Stomach smooth muscle (tissue), 2 donors: ENCODE measurements around the gene RUFY3.

Source experiments
- H3K27ac ChIP-seq: one replicate; pipeline ENCODE4 v1.7.0; 2013; ENCODE audit warnings: mild to moderate bottlenecking, low read length, inconsistent platforms
- H3K27me3 ChIP-seq, 2 donors: one replicate each; pipeline ENCODE4 v1.7.0; 2013; ENCODE audit warnings: low read length in 2 of 2; ENCODE audit not compliant: insufficient read depth in 2 of 2, control insufficient read depth in 1 of 2
- H3K36me3 ChIP-seq, 2 donors: one replicate each; pipeline ENCODE4 v1.7.0; 2013; ENCODE audit warnings: low read length in 2 of 2; ENCODE audit not compliant: control insufficient read depth in 2 of 2, insufficient read depth in 2 of 2
- H3K4me1 ChIP-seq: one replicate; pipeline ENCODE4 v1.7.0; 2013; ENCODE audit warnings: low read length; ENCODE audit not compliant: control insufficient read depth, insufficient read depth
- H3K4me3 ChIP-seq, 2 donors: one replicate each; pipeline ENCODE4 v1.7.0; 2013; ENCODE audit warnings: low read length in 2 of 2
- H3K9ac ChIP-seq, 2 donors: one replicate each; pipeline ENCODE4 v1.7.0; 2013; ENCODE audit warnings: low read length in 2 of 2, mild to moderate bottlenecking in 1 of 2
- H3K9me3 ChIP-seq, 2 donors: one replicate each; pipeline ENCODE4 v1.7.0; 2013; ENCODE audit warnings: low read length in 2 of 2; ENCODE audit not compliant: control insufficient read depth in 2 of 2
- donor health status: healthy.
- donor health status: Pancreatic carcinoma.

RUFY3 gene

DNA sequence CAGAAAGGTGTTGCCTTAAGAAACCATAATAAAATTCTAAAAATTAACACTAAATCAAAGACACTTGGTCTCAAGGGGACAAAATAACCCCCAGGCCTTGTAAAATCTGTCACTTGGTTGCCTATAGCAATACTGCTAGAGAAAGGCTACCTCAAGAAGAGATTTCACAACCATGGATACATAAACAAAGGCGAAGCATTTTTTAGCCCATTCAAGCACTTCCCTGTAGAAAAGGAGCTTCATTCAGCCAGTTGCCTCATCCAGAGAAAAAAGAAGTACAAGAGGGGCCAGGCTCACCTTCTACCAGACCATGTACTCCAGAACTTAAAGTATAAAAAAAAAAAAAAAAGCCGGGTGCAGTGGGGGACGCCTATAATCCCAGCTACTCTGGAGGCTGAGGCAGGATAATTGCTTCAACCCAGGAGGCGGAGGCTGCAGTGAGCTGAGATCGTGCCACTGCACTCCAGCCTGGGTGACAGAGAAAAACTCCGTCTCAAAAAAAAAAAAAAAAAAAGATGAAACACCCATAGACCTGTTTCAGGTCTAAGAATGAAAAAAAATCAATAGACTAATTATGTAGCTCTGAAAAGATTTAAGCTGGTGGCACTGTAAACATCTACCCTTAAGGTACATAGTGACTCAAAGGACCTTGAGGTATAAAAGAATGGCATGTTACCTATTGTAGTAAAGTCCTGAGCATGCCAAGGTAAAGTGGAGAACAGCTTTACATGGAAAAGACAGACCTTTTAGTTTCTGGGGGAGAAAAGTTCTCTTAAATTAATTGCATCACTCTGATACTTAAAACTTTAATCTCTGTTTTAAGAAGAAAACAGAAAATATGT, 18.0 kb downstream of the RUFY3 start:
- H3K9me3 ChIP-seq, result no peaks in the 10 kb centered on the region
- no peak overlapping the region for H3K9ac ChIP-seq
- no peak overlapping the region for H3K4me3 ChIP-seq
- H3K27me3 ChIP-seq, result no peaks in the 10 kb centered on the region
- no peaks in the 10 kb centered on the region for H3K4me1 ChIP-seq
- H3K27ac ChIP-seq, result no peak overlapping the region
- H3K36me3 ChIP-seq, result no peaks in the 10 kb centered on the region

DNA sequence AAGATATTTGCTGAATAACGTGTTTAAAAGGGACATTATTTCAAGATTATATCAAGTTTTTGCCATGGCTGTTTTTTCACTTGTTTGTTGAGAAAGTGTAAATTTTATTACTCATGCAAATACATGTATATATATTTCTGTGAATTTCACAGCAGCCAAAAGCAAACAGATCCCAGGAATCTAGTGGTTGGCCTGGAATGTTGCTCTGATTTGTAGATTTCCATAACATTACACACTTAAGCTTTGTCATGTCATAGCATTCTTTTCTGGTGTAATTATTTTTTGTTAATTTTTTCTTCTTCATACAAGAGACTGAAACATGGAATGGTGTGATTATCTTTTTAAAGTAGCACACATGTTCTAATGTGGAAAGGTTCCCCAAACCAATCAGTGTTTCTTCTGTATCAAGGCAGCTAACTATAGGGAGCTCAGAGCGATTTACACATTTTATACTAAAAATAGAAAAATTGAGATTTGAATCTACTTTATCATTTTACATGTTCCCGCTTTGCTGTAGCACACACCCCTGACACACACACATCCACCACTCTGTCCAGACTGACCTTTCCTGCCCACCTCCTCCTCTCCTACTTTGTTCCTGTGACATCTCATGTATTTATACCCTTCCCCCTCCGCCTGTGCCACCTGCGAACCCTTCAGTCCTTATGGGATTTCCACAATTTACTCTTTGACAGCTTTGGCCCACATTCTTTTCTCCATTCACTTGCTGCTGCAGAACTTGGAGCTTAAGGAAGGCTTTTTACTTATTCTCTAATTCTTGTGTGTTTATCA, 20.3 kb downstream of the RUFY3 start:
- Histone ChIP-seq H3K9me3 (no peaks in the 10 kb centered on the region), H3K36me3 (no peaks in the 10 kb centered on the region), H3K9ac (no peak overlapping the region), H3K4me3 (no peak overlapping the region), H3K27me3 (no peaks in the 10 kb centered on the region), H3K27ac (no peak overlapping the region), H3K4me1 (no peaks in the 10 kb centered on the region)

DNA sequence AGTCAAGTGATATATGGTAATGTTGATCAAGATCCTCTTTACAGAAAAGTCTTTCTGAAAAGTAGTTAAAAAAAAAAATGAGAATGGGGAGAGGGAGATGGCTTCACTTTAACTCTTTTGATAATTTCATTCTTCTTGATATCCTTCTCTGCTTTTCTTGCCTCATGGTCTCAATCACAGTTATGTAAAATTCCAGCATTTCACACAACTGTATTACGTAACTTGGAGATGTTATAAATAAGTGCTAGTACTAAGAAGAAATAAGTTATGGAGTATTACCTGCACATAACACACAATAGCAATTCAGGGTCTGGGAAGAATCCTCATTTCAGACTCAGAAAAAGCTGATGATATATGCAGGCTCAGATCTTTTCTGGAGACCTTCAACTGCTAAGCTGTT, 22.0 kb downstream of the RUFY3 start:
- no peaks in the 10 kb centered on the region for H3K27me3 ChIP-seq
- no peak overlapping the region for H3K27ac ChIP-seq
- no peak overlapping the region for H3K4me3 ChIP-seq
- H3K36me3 ChIP-seq, result no peaks in the 10 kb centered on the region
- H3K9ac ChIP-seq, result no peak overlapping the region
- H3K9me3 ChIP-seq, result no peaks in the 10 kb centered on the region
- no peaks in the 10 kb centered on the region for H3K4me1 ChIP-seq

DNA sequence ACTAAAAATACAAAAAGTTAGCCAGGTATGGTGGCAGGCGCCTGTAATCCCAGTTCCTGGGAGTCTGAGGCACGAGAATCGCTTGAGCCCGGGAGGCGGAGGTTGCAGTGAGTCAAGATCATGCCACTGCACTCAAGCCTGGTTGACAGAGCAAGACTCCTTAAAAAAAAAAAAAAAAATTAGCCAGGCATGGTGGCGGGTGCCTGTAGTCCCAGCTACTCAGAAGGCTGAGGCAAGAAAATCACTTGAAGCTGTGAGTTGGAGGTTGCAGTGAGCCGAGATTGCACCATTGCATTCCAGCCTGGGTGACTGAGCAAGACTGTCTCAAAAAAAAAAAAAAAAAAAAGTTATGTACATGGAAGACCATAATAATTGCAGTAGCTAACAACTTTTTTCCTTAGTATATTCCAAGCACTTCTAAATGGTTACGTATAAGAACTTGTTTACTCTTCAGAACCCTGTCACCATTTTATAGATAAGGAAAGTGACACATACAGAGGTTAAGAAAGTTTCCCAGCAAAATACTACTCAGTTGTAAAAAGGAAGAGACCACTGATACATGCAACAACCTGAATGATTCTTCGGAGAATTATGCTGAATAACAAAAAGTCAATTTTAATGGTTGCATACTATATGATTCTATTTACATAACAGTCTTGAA, 24.5 kb downstream of the RUFY3 start:
- no peaks in the 10 kb centered on the region for H3K36me3 ChIP-seq
- no peak overlapping the region for H3K9ac ChIP-seq
- H3K9me3 ChIP-seq, result no peaks in the 10 kb centered on the region
- H3K27ac ChIP-seq, result no peak overlapping the region
- H3K4me3 ChIP-seq, result no peak overlapping the region
- H3K27me3 ChIP-seq, result no peaks in the 10 kb centered on the region
- H3K4me1 ChIP-seq, result no peaks in the 10 kb centered on the region

DNA sequence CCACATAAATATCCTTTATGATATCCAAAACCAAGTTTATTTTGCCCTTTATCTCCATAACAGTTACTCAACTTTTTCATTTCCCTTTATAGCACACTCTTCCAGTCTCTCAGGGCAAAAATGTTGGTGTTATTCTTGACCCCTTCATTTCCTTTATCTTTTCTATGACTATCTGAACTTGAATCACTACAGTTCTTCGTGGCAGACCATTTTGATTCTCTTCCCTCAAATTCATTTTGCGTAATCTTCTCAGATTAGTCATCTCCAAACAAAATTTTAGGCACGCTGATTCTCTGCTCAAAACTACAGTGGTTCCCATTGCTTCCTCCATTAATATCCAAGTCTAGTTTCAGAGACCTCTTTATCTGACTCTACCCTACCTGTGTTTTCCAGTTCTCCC, 26.1 kb downstream of the RUFY3 start:
- H3K4me1 ChIP-seq, result no peaks in the 10 kb centered on the region
- H3K9me3 ChIP-seq, result no peaks in the 10 kb centered on the region
- no peaks in the 10 kb centered on the region for H3K27me3 ChIP-seq
- no peak overlapping the region for H3K27ac ChIP-seq
- H3K36me3 ChIP-seq, result no peaks in the 10 kb centered on the region
- H3K4me3 ChIP-seq, result no peak overlapping the region
- H3K9ac ChIP-seq, result no peak overlapping the region

DNA sequence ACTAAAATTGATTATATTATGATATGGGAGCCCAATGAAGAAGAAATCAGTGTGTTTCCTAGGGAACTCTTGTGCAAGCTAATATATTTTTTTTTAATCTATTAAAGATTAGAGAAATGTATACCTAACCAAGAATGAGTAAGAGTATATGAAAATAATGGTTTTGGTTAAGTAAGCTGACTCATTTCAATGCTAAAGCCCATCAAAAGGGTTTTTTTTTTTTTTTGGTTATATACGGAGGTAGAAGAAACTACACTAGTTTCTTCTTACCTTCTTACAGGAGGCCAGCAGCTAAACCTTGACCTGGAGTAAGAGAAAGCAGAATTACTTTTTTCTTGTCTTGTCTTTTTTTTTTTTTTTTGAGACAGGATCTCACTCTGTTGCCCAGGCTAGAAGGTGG, 27.5 kb downstream of the RUFY3 start:
- no peaks in the 10 kb centered on the region for H3K36me3 ChIP-seq
- H3K27me3 ChIP-seq, result no peaks in the 10 kb centered on the region

DNA sequence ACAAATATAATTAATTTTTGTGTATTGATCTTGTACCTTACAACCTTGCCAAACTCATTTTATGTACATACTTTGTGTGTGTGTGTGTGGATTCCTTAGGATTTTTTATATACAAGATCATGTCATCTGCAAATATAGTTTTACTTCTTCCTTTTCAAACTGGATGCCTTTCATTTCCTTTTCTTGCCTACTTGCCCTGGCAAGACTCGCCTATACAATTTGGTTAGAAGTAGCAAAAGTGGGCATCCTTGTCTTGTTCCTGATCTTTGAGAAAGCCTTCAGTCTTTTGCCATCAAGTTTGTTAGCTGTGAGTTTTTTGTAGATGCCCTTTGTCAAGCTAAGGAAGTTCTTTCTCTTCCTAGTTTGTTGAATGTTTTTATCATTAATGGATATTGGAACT, 30.5 kb downstream of the RUFY3 start:
- Histone ChIP-seq H3K36me3 (no peaks in the 10 kb centered on the region), H3K9me3 (no peaks in the 10 kb centered on the region), H3K9ac (no peak overlapping the region), H3K4me3 (no peak overlapping the region), H3K27me3 (no peaks in the 10 kb centered on the region), H3K27ac (no peak overlapping the region), H3K4me1 (no peaks in the 10 kb centered on the region)

More for the DNA sequence above, 27.5 kb downstream of the RUFY3 start:
- Histone ChIP-seq H3K27ac (no peak overlapping the region), H3K4me1 (no peaks in the 10 kb centered on the region), H3K9ac (no peak overlapping the region), H3K4me3 (no peak overlapping the region), H3K9me3 (no peaks in the 10 kb centered on the region)

DNA sequence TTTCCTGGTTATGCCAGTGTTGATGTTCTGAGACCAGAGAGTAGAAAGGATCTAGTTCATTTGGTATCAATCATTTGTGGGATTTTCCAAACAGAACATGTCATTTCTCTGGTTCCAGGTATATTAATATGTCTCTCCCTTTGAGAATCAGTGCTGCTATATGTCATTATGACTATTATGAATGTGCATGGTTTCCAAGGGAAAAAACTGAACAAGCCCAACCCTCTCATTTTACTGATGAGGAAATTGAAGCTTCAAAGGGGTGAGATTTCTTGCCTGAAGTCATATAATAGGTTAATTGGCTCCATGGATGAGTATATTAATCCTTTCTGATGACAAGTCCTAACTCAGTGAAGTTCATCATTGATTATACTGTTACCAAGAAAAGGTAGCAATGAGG, 31.9 kb downstream of the RUFY3 start:
- Histone ChIP-seq H3K4me1 (no peaks in the 10 kb centered on the region), H3K9me3 (no peaks in the 10 kb centered on the region), H3K9ac (no peak overlapping the region), H3K4me3 (no peak overlapping the region), H3K27ac (no peak overlapping the region), H3K27me3 (no peaks in the 10 kb centered on the region), H3K36me3 (no peaks in the 10 kb centered on the region)

DNA sequence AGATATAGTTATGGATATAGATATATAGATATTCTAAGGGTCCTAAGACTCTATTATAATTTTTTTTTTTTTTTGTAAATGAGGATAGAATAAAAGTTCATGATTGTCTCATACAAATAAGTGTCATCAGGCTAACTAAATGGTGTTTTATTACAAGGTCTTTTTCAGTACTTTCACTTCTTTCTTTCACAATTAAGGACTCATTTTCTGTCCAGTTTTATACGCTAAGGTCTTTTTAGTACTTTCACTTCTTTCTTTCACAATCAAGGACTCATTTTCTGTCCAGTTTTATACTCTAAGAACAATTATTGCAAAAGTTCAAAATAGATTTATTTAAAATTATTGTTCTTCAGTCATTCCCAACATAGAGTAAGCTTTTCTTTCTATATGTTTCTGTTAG, 32.7 kb downstream of the RUFY3 start:
- H3K27ac ChIP-seq, result no peak overlapping the region
- H3K9me3 ChIP-seq, result no peaks in the 10 kb centered on the region
- no peak overlapping the region for H3K4me3 ChIP-seq
- H3K36me3 ChIP-seq, result no peaks in the 10 kb centered on the region
- H3K27me3 ChIP-seq, result no peaks in the 10 kb centered on the region
- no peak overlapping the region for H3K9ac ChIP-seq
- no peaks in the 10 kb centered on the region for H3K4me1 ChIP-seq

DNA sequence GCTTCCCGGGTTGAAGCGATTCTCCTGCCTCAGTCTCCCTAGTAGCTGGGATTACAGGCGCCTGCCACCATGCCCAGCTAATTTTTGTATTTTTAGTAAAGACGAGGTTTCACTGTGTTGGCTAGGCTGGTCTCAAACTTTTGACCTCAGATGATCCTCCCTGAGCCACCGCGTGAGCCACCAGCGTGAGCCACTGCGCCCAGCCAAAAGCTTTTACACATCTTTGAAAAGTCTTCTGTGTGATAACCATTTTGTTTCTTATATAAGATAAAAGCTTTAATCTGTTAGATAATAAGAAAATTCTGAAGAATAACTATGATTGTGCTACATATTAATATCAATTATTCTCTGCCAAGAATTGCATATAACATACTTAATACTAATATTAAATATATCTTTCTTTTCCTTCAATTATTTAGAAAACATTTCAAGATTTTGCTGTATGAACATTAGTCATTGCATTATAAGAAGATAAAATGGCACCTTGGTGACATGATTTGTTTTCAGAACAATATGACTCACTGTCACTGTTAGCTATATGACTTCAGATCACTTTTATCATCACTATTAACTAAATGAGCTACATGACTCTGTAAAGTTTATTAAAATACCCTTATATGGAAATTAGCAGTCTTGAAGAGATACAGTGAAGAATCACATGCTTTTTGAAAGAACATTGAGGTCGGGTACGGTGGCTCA, 33.4 kb downstream of the RUFY3 start:
- no peak overlapping the region for H3K27ac ChIP-seq
- H3K9ac ChIP-seq, result no peak overlapping the region
- H3K9me3 ChIP-seq, result no peaks in the 10 kb centered on the region
- no peaks in the 10 kb centered on the region for H3K4me1 ChIP-seq
- no peaks in the 10 kb centered on the region for H3K36me3 ChIP-seq
- no peaks in the 10 kb centered on the region for H3K27me3 ChIP-seq
- no peak overlapping the region for H3K4me3 ChIP-seq
